CD4-positive, alpha-beta memory T cell (primary cell): Measurements from ENCODE around the gene INSM1. TPM values are rescaled to one million over a fixed set of nuclear protein-coding genes. Genes with fewer than 3 reads are reported as not detected.

ENCODE experiments used
- CTCF ChIA-PET: fragments of 350-600 bp; sonication (Branson Sonifier 250); formaldehyde crosslinking; loops from one replicate; lab custom pipeline; 2021; ENCODE audit warnings: inconsistent platforms; ENCODE audit not compliant: partially characterized antibody; lab: Charles Lee
- POLR2A ChIA-PET: fragments of 350-600 bp; sonication (Branson Sonifier 250); formaldehyde crosslinking; loops from one replicate; lab custom pipeline; 2021; ENCODE audit not compliant: partially characterized antibody; lab: Charles Lee
- DNase-seq, 5 donors: peaks; one replicate each; pipeline versions ENCODE4 v3.0.0 to v3.0.0-alpha.2; 2020 to 2022; ENCODE audit warnings: mixed read lengths in 1 of 5
- H3K27ac ChIP-seq: one replicate; pipeline ENCODE4 v1.7.0; 2013; ENCODE audit warnings: low read depth, low read length
- H3K27me3 ChIP-seq: 2 replicates; pipeline ENCODE4 v1.7.0; 2013; ENCODE audit warnings: mild to moderate bottlenecking, low read length, moderate library complexity; ENCODE audit not compliant: insufficient read depth
- H3K36me3 ChIP-seq: 2 replicates; pipeline ENCODE4 v1.7.0; 2013; ENCODE audit warnings: mild to moderate bottlenecking, low read length, moderate library complexity; ENCODE audit not compliant: insufficient read depth
- H3K4me1 ChIP-seq: 2 replicates; pipeline ENCODE4 v1.7.0; 2013; ENCODE audit warnings: mild to moderate bottlenecking, low read length, moderate library complexity; ENCODE audit not compliant: insufficient read depth
- H3K4me3 ChIP-seq, 2 donors: one replicate each; pipeline ENCODE4 v1.7.0; 2013; ENCODE audit warnings: low read length in 2 of 2, mild to moderate bottlenecking in 1 of 2
- H3K9me3 ChIP-seq, 2 donors: one replicate each; pipeline ENCODE4 v1.7.0; 2013; ENCODE audit warnings: low read length in 2 of 2, control low read depth in 1 of 2; ENCODE audit not compliant: control insufficient read depth in 1 of 2
- H3K27ac Mint-ChIP-seq, 7 donors: one replicate each; pipeline ENCODE4 v1.8.0; 2020 to 2021; ENCODE audit warnings: mixed read lengths in 7 of 7, mild to moderate bottlenecking in 6 of 7, inconsistent platforms in 3 of 7, moderate library complexity in 3 of 7
- H3K27me3 Mint-ChIP-seq, 2 donors: one replicate each; pipeline ENCODE4 v1.8.0; 2020 to 2021; ENCODE audit warnings: mixed read lengths in 2 of 2
- H3K36me3 Mint-ChIP-seq, 2 donors: one replicate each; pipeline ENCODE4 v1.8.0; 2020 to 2021; ENCODE audit warnings: mixed read lengths in 2 of 2, inconsistent platforms in 1 of 2, mild to moderate bottlenecking in 1 of 2
- H3K4me1 Mint-ChIP-seq, 4 donors: one replicate each; pipeline ENCODE4 v1.8.0; 2020 to 2021; ENCODE audit warnings: mixed read lengths in 4 of 4, mild to moderate bottlenecking in 1 of 4
- H3K4me3 Mint-ChIP-seq, 8 donors: one replicate each; pipeline ENCODE4 v1.8.0; 2020 to 2021; ENCODE audit warnings: mixed read lengths in 8 of 8, mild to moderate bottlenecking in 7 of 8, moderate library complexity in 6 of 8, inconsistent platforms in 3 of 8
- H3K9me3 Mint-ChIP-seq, 8 donors: one replicate each; pipeline ENCODE4 v1.8.0; 2020 to 2021; ENCODE audit warnings: mixed read lengths in 8 of 8, mild to moderate bottlenecking in 5 of 8, inconsistent platforms in 3 of 8, moderate library complexity in 1 of 8
- intact Hi-C: fragments of 100-400 bp; cut with micrococcal nuclease; formaldehyde crosslinking; loops from one replicate; pipeline ENCODE4 v1.15.1; 2023
- polyA plus RNA-seq, 2 donors: library from polyadenylated mRNA; unstranded; fragments of 300-500 nt; fragmentation: Illumina TruSeq; gene quantifications; one replicate each; pipeline ENCODE4 v1.2.3, GENCODE V29; 2021
- total RNA-seq, 2 experiments: library from RNA; stranded (reverse); gene quantifications; one replicate each; pipeline ENCODE4 v1.2.3, GENCODE V29; 2021

The INSM1 gene
- total and polyA plus RNA-seq, 4 experiments from 2014 or later: not detected

DNA sequence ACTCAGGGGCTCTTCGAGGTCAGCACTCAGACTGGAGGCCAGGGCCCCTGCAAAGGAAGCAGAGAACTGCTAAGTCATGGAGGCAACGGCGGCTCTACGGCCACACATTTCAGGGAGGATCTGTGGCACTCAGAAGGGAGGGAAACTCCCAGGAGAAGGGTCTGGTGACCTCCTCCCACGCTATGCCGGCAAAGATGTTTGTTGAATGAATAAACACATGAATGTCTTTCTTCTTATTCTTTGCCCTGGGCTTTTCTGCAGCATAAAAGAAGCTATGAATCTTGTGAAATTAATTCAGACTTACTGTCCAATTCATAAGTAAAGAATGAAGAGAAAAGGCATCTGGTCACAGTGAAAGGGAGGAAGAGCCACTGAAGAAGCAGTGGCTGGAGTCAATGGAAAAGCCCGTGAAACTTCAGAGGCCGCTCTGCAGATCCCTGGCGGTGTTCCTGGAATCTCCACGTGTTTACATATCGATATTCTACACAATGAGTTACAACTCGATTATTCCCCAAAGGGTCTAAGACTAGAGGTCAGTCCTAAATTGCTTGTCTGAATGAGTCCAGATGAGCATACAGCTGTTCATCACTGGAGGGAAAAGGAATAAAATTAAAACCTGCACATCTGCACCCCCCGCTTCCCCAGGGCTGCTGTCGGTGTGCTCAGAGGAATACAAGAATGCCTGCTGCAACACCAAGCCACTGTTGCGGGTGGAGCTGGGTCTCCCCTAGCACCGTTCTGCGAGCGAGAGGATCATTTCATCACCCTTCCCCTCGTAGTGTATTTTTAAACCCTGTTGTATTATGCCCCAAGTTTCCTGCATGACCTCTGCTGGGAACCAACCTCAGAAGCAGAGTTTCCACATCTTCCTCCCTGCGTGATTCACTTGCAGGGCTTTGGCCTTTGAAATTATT is 25.6 kb downstream of the INSM1 start:
- POLR2A ChIA-PET: no interaction called here
- H3K36me3 ChIP-seq: peaks cover 8% of the 10 kb centered on the region
- CTCF ChIA-PET: no interaction called here
- Mint-ChIP-seq H3K9me3 (no peaks in the 10 kb centered on the region), H3K4me1 (no peaks in the 10 kb centered on the region), H3K36me3 (peaks cover 36 to 37% of the 10 kb centered on the region in 2 donors), H3K4me3 (no peak overlapping the region), H3K27me3 (no peaks in the 10 kb centered on the region), H3K27ac (peak overlapping the region in 1 of 7 donors; percentile 19)
- H3K4me1 ChIP-seq: no peaks in the 10 kb centered on the region
- H3K27ac ChIP-seq: no peak overlapping the region
- no peaks in the 10 kb centered on the region for H3K9me3 ChIP-seq
- intact Hi-C loops: no loop called here
- no peak overlapping the region for H3K4me3 ChIP-seq
- no peak for DNase-seq
- no peaks in the 10 kb centered on the region for H3K27me3 ChIP-seq

- H3K36me3 Mint-ChIP-seq: peaks cover 44 to 49% of the 10 kb centered on the region in 2 donors
- no peaks in the 10 kb centered on the region for H3K27me3 ChIP-seq
- H3K4me3 Mint-ChIP-seq: no peak overlapping the region
- POLR2A ChIA-PET: no interaction called here
- CTCF ChIA-PET: no interaction called here
- no peak for DNase-seq
- peaks cover 8% of the 10 kb centered on the region for H3K36me3 ChIP-seq
- H3K27me3 Mint-ChIP-seq: no peaks in the 10 kb centered on the region
- H3K4me3 ChIP-seq: no peak overlapping the region
- no peaks in the 10 kb centered on the region for H3K9me3 Mint-ChIP-seq
- H3K9me3 ChIP-seq: no peaks in the 10 kb centered on the region
- H3K4me1 ChIP-seq: no peaks in the 10 kb centered on the region
- intact Hi-C loops: no loop called here
- no peak overlapping the region for H3K27ac ChIP-seq
- no peak overlapping the region for H3K27ac Mint-ChIP-seq
- H3K4me1 Mint-ChIP-seq: peaks cover 0 to 1% (median 0%) of the 10 kb centered on the region in 4 donors
These were observed 27.2 kb downstream of the INSM1 start for GRCh38 chr20:20395087-20395486.

GRCh38 chr20:20395903-20396568 is 28.1 kb downstream of the INSM1 start:
- Histone ChIP-seq H3K9me3 (no peaks in the 10 kb centered on the region), H3K27ac (no peak overlapping the region), H3K4me1 (no peaks in the 10 kb centered on the region), H3K36me3 (peaks cover 8% of the 10 kb centered on the region), H3K27me3 (no peaks in the 10 kb centered on the region), H3K4me3 (no peak overlapping the region)
- no peaks in the 10 kb centered on the region for H3K27me3 Mint-ChIP-seq
- H3K4me1 Mint-ChIP-seq: peaks cover 0 to 1% (median 0%) of the 10 kb centered on the region in 4 donors
- H3K4me3 Mint-ChIP-seq: no peak overlapping the region
- POLR2A ChIA-PET: no interaction called here
- no peak for DNase-seq
- CTCF ChIA-PET: no interaction called here
- peaks cover 39 to 45% of the 10 kb centered on the region in 2 donors for H3K36me3 Mint-ChIP-seq
- intact Hi-C loops: no loop called here
- no peak overlapping the region for H3K27ac Mint-ChIP-seq
- no peaks in the 10 kb centered on the region for H3K9me3 Mint-ChIP-seq

DNA sequence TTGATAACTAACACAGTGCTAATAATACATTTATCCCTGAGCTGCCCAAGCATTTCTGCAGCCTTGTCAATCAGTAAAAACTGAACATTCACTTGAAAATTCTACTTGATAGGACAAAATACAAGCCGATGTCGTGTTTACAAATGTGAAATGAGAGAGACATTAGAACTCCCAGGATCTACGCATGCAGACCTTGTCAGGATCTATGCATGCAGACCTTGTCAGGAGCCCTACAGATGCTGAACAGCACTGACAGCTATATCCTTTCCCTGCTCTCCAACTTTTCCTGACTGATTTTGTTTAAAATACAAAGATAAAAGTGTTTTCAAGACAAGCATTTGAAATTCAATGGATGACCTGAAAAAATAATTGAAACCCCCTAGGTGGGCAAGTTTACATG is 28.9 kb downstream of the INSM1 start:
- Histone ChIP-seq H3K9me3 (no peaks in the 10 kb centered on the region), H3K27ac (no peak overlapping the region), H3K36me3 (peaks cover 8% of the 10 kb centered on the region), H3K27me3 (no peaks in the 10 kb centered on the region), H3K4me1 (no peaks in the 10 kb centered on the region), H3K4me3 (no peak overlapping the region)
- Mint-ChIP-seq H3K36me3 (peaks cover 40 to 43% of the 10 kb centered on the region in 2 donors), H3K9me3 (no peaks in the 10 kb centered on the region), H3K4me3 (no peak overlapping the region), H3K27ac (no peak overlapping the region), H3K27me3 (no peaks in the 10 kb centered on the region), H3K4me1 (peaks cover 0 to 1% (median 0%) of the 10 kb centered on the region in 4 donors)
- intact Hi-C loops: no loop called here
- CTCF ChIA-PET: no interaction called here
- no peak for DNase-seq
- POLR2A ChIA-PET: no interaction called here

- H3K27ac Mint-ChIP-seq: no peak overlapping the region
These were observed 30.2 kb downstream of the INSM1 start for GRCh38 chr20:20398123-20398522.

GRCh38 chr20:20399531-20400500 is 31.9 kb downstream of the INSM1 start:
- no peaks in the 10 kb centered on the region for H3K9me3 ChIP-seq
- no peak overlapping the region for H3K27ac ChIP-seq
- H3K36me3 ChIP-seq: no peaks in the 10 kb centered on the region
- H3K27me3 ChIP-seq: no peaks in the 10 kb centered on the region
- no peak overlapping the region for H3K4me3 ChIP-seq
- peak overlapping the region in 1 of 7 donors; percentile 30 for H3K27ac Mint-ChIP-seq
- intact Hi-C loops: no loop called here
- no peaks in the 10 kb centered on the region for H3K27me3 Mint-ChIP-seq
- no peaks in the 10 kb centered on the region for H3K9me3 Mint-ChIP-seq
- no peak for DNase-seq
- no peaks in the 10 kb centered on the region for H3K4me1 ChIP-seq
- no peak overlapping the region for H3K4me3 Mint-ChIP-seq
- ChIA-PET CTCF (no interaction called here), POLR2A (no interaction called here)
- H3K36me3 Mint-ChIP-seq: peaks cover 29 to 35% of the 10 kb centered on the region in 2 donors
- peaks cover 0 to 1% (median 0%) of the 10 kb centered on the region in 4 donors for H3K4me1 Mint-ChIP-seq

More at GRCh38 chr20:20398123-20398522, 30.2 kb downstream of the INSM1 start:
- no peak overlapping the region for H3K4me3 ChIP-seq
- no peaks in the 10 kb centered on the region for H3K9me3 ChIP-seq
- no peaks in the 10 kb centered on the region for H3K9me3 Mint-ChIP-seq
- no peaks in the 10 kb centered on the region for H3K27me3 ChIP-seq
- POLR2A ChIA-PET: no interaction called here
- intact Hi-C loops: no loop called here
- peaks cover 0 to 1% (median 0%) of the 10 kb centered on the region in 4 donors for H3K4me1 Mint-ChIP-seq
- peaks cover 2% of the 10 kb centered on the region for H3K36me3 ChIP-seq
- no peaks in the 10 kb centered on the region for H3K4me1 ChIP-seq
- H3K27ac ChIP-seq: no peak overlapping the region
- CTCF ChIA-PET: no interaction called here
- no peak overlapping the region for H3K4me3 Mint-ChIP-seq
- DNase-seq: no peak
- H3K27me3 Mint-ChIP-seq: no peaks in the 10 kb centered on the region
- H3K36me3 Mint-ChIP-seq: peaks cover 35 to 39% of the 10 kb centered on the region in 2 donors
